Caco-2 (cell line): ENCODE results near the gene DDX5. TPM values are rescaled to one million over a fixed set of nuclear protein-coding genes. Genes with fewer than 3 reads are reported as not detected.
"Not testable (repeated sequence)": the region's sequence is repeated elsewhere in the genome, so short reads cannot be mapped to it uniquely, and the experiment has no call there.

Experiments
- BruUV-seq: library from RNA; stranded (reverse); fragments of 400-500 nt; replicated peaks from 2 replicates; lab custom pipeline; 2021; lab: Mats Ljungman, UMichigan
- CTCF ChIA-PET: fragments of 300-600 bp; sonication (Branson Sonifier 250); formaldehyde crosslinking; loops from one replicate; lab custom pipeline; 2022; ENCODE audit warnings: antibody characterized with exemption; lab: Charles Lee
- POLR2A ChIA-PET: fragments of 300-600 bp; sonication (Branson Sonifier 250); formaldehyde crosslinking; loops from one replicate; lab custom pipeline; 2022; ENCODE audit warnings: antibody characterized with exemption; lab: Charles Lee
- DNase-seq, 2 experiments: peaks; one replicate each; pipeline versions ENCODE4 v3.0.0 to v3.0.0-alpha.2; 2020 to 2022
- H3K27me3 ChIP-seq: replicated peaks from 2 replicates; pipeline ENCODE4 v1.6.0; 2011; ENCODE audit warnings: low read length; ENCODE audit not compliant: control insufficient read depth, insufficient read depth
- H3K36me3 ChIP-seq: 2 replicates; pipeline ENCODE4 v1.5.1; 2011; ENCODE audit warnings: low read length; ENCODE audit not compliant: control insufficient read depth, insufficient read depth
- H3K4me1 ChIP-seq: fragments of 250-450 bp; sonication (Bioruptor Pico); 2 replicates; pipeline ENCODE4 v1.5.1; 2020; ENCODE audit warnings: mild to moderate bottlenecking
- H3K4me3 ChIP-seq: 2 replicates; pipeline ENCODE4 v1.5.1; 2011; ENCODE audit warnings: low read depth, mild to moderate bottlenecking, control low read depth, low read length
- H3K9me3 ChIP-seq: fragments of 250-450 bp; sonication (Bioruptor Pico); 2 replicates; pipeline ENCODE4 v1.5.1; 2020; ENCODE audit warnings: mild to moderate bottlenecking, moderate library complexity
- H3K27ac Mint-ChIP-seq: one replicate; pipeline ENCODE4 v1.8.0; 2022; ENCODE audit warnings: mixed read lengths; ENCODE audit not compliant: unreplicated experiment
- H3K27me3 Mint-ChIP-seq: one replicate; pipeline ENCODE4 v1.8.0; 2022; ENCODE audit warnings: mixed read lengths; ENCODE audit not compliant: insufficient read depth, unreplicated experiment
- H3K36me3 Mint-ChIP-seq: one replicate; pipeline ENCODE4 v1.8.0; 2022; ENCODE audit warnings: mild to moderate bottlenecking, mixed read lengths; ENCODE audit not compliant: insufficient read depth, unreplicated experiment
- H3K4me1 Mint-ChIP-seq: one replicate; pipeline ENCODE4 v1.8.0; 2022; ENCODE audit warnings: low read depth, mixed read lengths; ENCODE audit not compliant: unreplicated experiment
- H3K4me3 Mint-ChIP-seq: one replicate; pipeline ENCODE4 v1.8.0; 2022; ENCODE audit warnings: mild to moderate bottlenecking, moderate library complexity, mixed read lengths; ENCODE audit not compliant: unreplicated experiment
- H3K9me3 Mint-ChIP-seq: one replicate; pipeline ENCODE4 v1.8.0; 2022; ENCODE audit warnings: mixed read lengths; ENCODE audit not compliant: unreplicated experiment
- CTCF ChIP-seq, 2 experiments: fragments of 200-600 bp in 1 of 2; IDR thresholded peaks; 1 replicate in 1 of 2; 2 replicates in 1 of 2; pipeline versions ENCODE4 v1.5.1 to v1.8.0; 2011 to 2022; ENCODE audit warnings: antibody characterized with exemption in 1 of 2, control low read depth in 1 of 2, inconsistent platforms in 1 of 2, low read depth in 1 of 2, low read length in 1 of 2, mild to moderate bottlenecking in 1 of 2, moderate library complexity in 1 of 2; ENCODE audit not compliant: insufficient read depth in 1 of 2, severe bottlenecking in 1 of 2, unreplicated experiment in 1 of 2
- intact Hi-C: fragments of 100-400 bp; cut with micrococcal nuclease; formaldehyde crosslinking; loops from one replicate; pipeline ENCODE4 v1.10.0; 2022; ENCODE audit not compliant: unreplicated experiment
- total RNA-seq: library from RNA; stranded (reverse); gene quantifications from 2 replicates; pipeline ENCODE4 v1.2.3, GENCODE V29; 2022

DDX5 gene
- total RNA-seq, 1 experiment from 2014 or later = 648 TPM

- TF ChIP-seq CTCF (IDR thresholded peaks at IDR 0.05; ENCODE audit: insufficient read depth in 1 of 2, low read depth in 1 of 2, low read length in 1 of 2, severe bottlenecking in 1 of 2, unreplicated experiment in 1 of 2) = no peak
- H3K9me3 Mint-ChIP-seq = no peaks in the 10 kb centered on the region
- H3K4me3 Mint-ChIP-seq = no peak overlapping the region
- H3K4me3 ChIP-seq = no peak overlapping the region
- intact Hi-C loops = no loop called here
- no peaks in the 10 kb centered on the region for H3K27me3 ChIP-seq
- H3K4me1 Mint-ChIP-seq = no peaks in the 10 kb centered on the region
- no peaks in the 10 kb centered on the region for H3K36me3 Mint-ChIP-seq
- ChIA-PET CTCF (no interaction called here), POLR2A (no interaction called here)
- H3K27ac Mint-ChIP-seq = no peak overlapping the region
- no peaks in the 10 kb centered on the region for H3K36me3 ChIP-seq
- DNase-seq = no peak
- BruUV-seq = no TSS peak
- H3K9me3 ChIP-seq = no peaks in the 10 kb centered on the region
- H3K27me3 Mint-ChIP-seq = no peaks in the 10 kb centered on the region
- 0 out of 2 replicates have a peak, but pooled peaks cover 9% of the 10 kb centered on the region for H3K4me1 ChIP-seq
These were observed 39.9 kb downstream of the DDX5 start for GRCh38 chr17:64466019-64466735.

- Histone ChIP-seq H3K36me3 (no peaks in the 10 kb centered on the region), H3K4me1 (0 out of 2 replicates have a peak, but pooled peaks cover 9% of the 10 kb centered on the region), H3K27me3 (no peaks in the 10 kb centered on the region), H3K9me3 (no peaks in the 10 kb centered on the region), H3K4me3 (no peak overlapping the region)
- no peak for DNase-seq
- Mint-ChIP-seq H3K4me1 (no peaks in the 10 kb centered on the region), H3K36me3 (no peaks in the 10 kb centered on the region), H3K4me3 (no peak overlapping the region), H3K27me3 (no peaks in the 10 kb centered on the region), H3K9me3 (no peaks in the 10 kb centered on the region), H3K27ac (no peak overlapping the region)
- BruUV-seq = no TSS peak
- ChIA-PET CTCF (no interaction called here), POLR2A (no interaction called here)
- TF ChIP-seq CTCF (IDR thresholded peaks at IDR 0.05; ENCODE audit: insufficient read depth in 1 of 2, low read depth in 1 of 2, low read length in 1 of 2, severe bottlenecking in 1 of 2, unreplicated experiment in 1 of 2) = no peak
- intact Hi-C loops = no loop called here
These were observed 44.3 kb downstream of the DDX5 start for GRCh38 chr17:64461788-64462187.

GRCh38 chr17:64460955-64461354 is 45.1 kb downstream of the DDX5 start:
- H3K36me3 Mint-ChIP-seq = no peaks in the 10 kb centered on the region
- TF ChIP-seq CTCF (IDR thresholded peaks at IDR 0.05; ENCODE audit: insufficient read depth in 1 of 2, low read depth in 1 of 2, low read length in 1 of 2, severe bottlenecking in 1 of 2, unreplicated experiment in 1 of 2) = no peak
- H3K4me3 Mint-ChIP-seq = no peak overlapping the region
- DNase-seq = no peak
- Histone ChIP-seq H3K9me3 (no peaks in the 10 kb centered on the region), H3K4me1 (0 out of 2 replicates have a peak, but pooled peaks cover 3% of the 10 kb centered on the region), H3K36me3 (no peaks in the 10 kb centered on the region), H3K27me3 (no peaks in the 10 kb centered on the region), H3K4me3 (no peak overlapping the region)
- ChIA-PET CTCF (no interaction called here), POLR2A (no interaction called here)
- intact Hi-C loops = no loop called here
- H3K4me1 Mint-ChIP-seq = no peaks in the 10 kb centered on the region
- no peaks in the 10 kb centered on the region for H3K9me3 Mint-ChIP-seq
- H3K27ac Mint-ChIP-seq = no peak overlapping the region
- no peaks in the 10 kb centered on the region for H3K27me3 Mint-ChIP-seq
- no TSS peak for BruUV-seq

- H3K36me3 ChIP-seq, H3K4me1 ChIP-seq, H3K9me3 Mint-ChIP-seq, H3K36me3 Mint-ChIP-seq, BruUV-seq, H3K4me3 ChIP-seq, H3K27me3 ChIP-seq, DNase-seq, POLR2A ChIA-PET, H3K9me3 ChIP-seq, H3K27me3 Mint-ChIP-seq, H3K4me3 Mint-ChIP-seq, H3K4me1 Mint-ChIP-seq, intact Hi-C loops, CTCF ChIA-PET, H3K27ac Mint-ChIP-seq: not testable (repeated sequence)
These were observed 46.3 kb downstream of the DDX5 start for GRCh38 chr17:64459818-64460217.
